ENCODE results near the gene ARFGAP1. TPM values are rescaled to one million over a fixed set of nuclear protein-coding genes. Genes with fewer than 3 reads are reported as not detected.
A peak's percentile ranks its signal among the peaks of the same experiment; 100 is the strongest.

The ARFGAP1 gene
- total and polyA plus RNA-seq, 4 donors = 47.0 to 108 (median 87.6) TPM

- no peaks in the 10 kb centered on the region for H3K27me3 ChIP-seq (ENCODE audit: control insufficient read depth in 3 of 3, insufficient read depth in 3 of 3, low read length in 2 of 3)
- DNase-seq = no peak
- no peaks in the 10 kb centered on the region for H3K9me3 ChIP-seq (ENCODE audit: control insufficient read depth in 4 of 4, insufficient read depth in 3 of 4, low read length in 3 of 4)
- H3K4me1 ChIP-seq (ENCODE audit: control insufficient read depth in 5 of 5, insufficient read depth in 5 of 5, low read length in 5 of 5) = peaks cover 0 to 16% (median 0%) of the 10 kb centered on the region in 5 donors
- H3K9ac ChIP-seq (ENCODE audit: insufficient read depth in 1 of 2, low read length in 2 of 2) = no peak overlapping the region
- no peak for ATAC-seq (ENCODE audit: insufficient read depth, low FRiP score)
- no peak for TF ChIP-seq CTCF (IDR thresholded peaks at IDR 0.05; ENCODE audit: control extremely low read depth, extremely low read depth)
- no peak overlapping the region for H3K27ac ChIP-seq (ENCODE audit: low read depth in 1 of 2, low read length in 1 of 2)
- H3K4me3 ChIP-seq = no peak overlapping the region
- no peaks in the 10 kb centered on the region for H3K36me3 ChIP-seq (ENCODE audit: control insufficient read depth in 4 of 4, insufficient read depth in 4 of 4, low read length in 4 of 4)
- WGBS, 2 donors = 74 to 83% methylated on average over 9 to 10 of the region's 10 CpGs
Observed at GRCh38 chr20:63238031-63238430, 34.6 kb upstream of the ARFGAP1 start.

GRCh38 chr20:63238514-63239125 is 34.0 kb upstream of the ARFGAP1 start:
- DNase-seq = peak; percentile 39 to 58 (median 51)

DNA sequence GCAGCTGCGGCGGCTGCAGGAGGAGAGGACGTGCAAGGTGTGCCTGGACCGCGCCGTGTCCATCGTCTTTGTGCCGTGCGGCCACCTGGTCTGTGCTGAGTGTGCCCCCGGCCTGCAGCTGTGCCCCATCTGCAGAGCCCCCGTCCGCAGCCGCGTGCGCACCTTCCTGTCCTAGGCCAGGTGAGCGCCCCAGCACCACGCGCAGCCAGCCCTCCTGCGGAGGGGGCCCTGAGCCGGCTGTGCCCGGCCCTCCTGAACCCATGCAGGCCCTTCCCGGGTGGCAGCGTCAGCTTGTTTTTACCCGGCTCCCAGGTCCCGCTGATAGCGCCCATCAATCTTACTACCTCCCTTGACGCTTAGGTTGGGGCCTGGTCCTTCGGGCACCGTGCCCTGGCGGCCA is 33.2 kb upstream of the ARFGAP1 start:
- no peak overlapping the region for H3K27ac ChIP-seq (ENCODE audit: low read depth in 1 of 2, low read length in 1 of 2)
- WGBS, 2 donors = 91 to 93% methylated on average over 30 of the region's 30 CpGs
- ATAC-seq (ENCODE audit: insufficient read depth, low FRiP score) = no peak
- H3K27me3 ChIP-seq (ENCODE audit: control insufficient read depth in 3 of 3, insufficient read depth in 3 of 3, low read length in 2 of 3) = no peaks in the 10 kb centered on the region
- DNase-seq = no peak
- peaks cover 0 to 16% (median 0%) of the 10 kb centered on the region in 5 donors for H3K4me1 ChIP-seq (ENCODE audit: control insufficient read depth in 5 of 5, insufficient read depth in 5 of 5, low read length in 5 of 5)
- H3K9ac ChIP-seq (ENCODE audit: insufficient read depth in 1 of 2, low read length in 2 of 2) = no peak overlapping the region
- H3K36me3 ChIP-seq (ENCODE audit: control insufficient read depth in 4 of 4, insufficient read depth in 4 of 4, low read length in 4 of 4) = no peaks in the 10 kb centered on the region
- no peak overlapping the region for H3K4me3 ChIP-seq
- no peak for TF ChIP-seq CTCF (IDR thresholded peaks at IDR 0.05; ENCODE audit: control extremely low read depth, extremely low read depth)
- no peaks in the 10 kb centered on the region for H3K9me3 ChIP-seq (ENCODE audit: control insufficient read depth in 4 of 4, insufficient read depth in 3 of 4, low read length in 3 of 4)

More at GRCh38 chr20:63238514-63239125, 34.0 kb upstream of the ARFGAP1 start:
- H3K4me3 ChIP-seq = no peak overlapping the region
- TF ChIP-seq CTCF (IDR thresholded peaks at IDR 0.05; ENCODE audit: control extremely low read depth, extremely low read depth) = no peak
- no peaks in the 10 kb centered on the region for H3K27me3 ChIP-seq (ENCODE audit: control insufficient read depth in 3 of 3, insufficient read depth in 3 of 3, low read length in 2 of 3)
- no peak for ATAC-seq (ENCODE audit: insufficient read depth, low FRiP score)
- H3K4me1 ChIP-seq (ENCODE audit: control insufficient read depth in 5 of 5, insufficient read depth in 5 of 5, low read length in 5 of 5) = peaks cover 0 to 16% (median 0%) of the 10 kb centered on the region in 5 donors
- no peaks in the 10 kb centered on the region for H3K36me3 ChIP-seq (ENCODE audit: control insufficient read depth in 4 of 4, insufficient read depth in 4 of 4, low read length in 4 of 4)
- H3K9me3 ChIP-seq (ENCODE audit: control insufficient read depth in 4 of 4, insufficient read depth in 3 of 4, low read length in 3 of 4) = no peaks in the 10 kb centered on the region
- H3K9ac ChIP-seq (ENCODE audit: insufficient read depth in 1 of 2, low read length in 2 of 2) = no peak overlapping the region
- H3K27ac ChIP-seq (ENCODE audit: low read depth in 1 of 2, low read length in 1 of 2) = no peak overlapping the region
- WGBS, 2 donors = 51 to 60% methylated on average over 16 of the region's 16 CpGs

DNA sequence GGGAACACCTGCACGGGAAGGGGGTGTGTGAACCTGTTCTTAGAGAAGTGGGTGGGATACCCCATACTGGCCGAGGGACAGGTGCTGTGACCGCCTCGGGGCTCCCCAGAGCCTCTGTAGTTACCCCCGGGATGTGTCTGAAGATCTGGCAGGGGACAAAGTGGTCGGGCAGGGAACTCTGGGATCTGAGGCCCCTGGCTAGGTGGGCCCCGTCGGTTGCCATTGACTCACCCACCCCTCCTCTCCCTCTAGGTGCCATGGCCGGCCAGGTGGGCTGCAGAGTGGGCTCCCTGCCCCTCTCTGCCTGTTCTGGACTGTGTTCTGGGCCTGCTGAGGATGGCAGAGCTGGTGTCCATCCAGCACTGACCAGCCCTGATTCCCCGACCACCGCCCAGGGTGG is 32.6 kb upstream of the ARFGAP1 start:
- TF ChIP-seq CTCF (IDR thresholded peaks at IDR 0.05; ENCODE audit: control extremely low read depth, extremely low read depth) = no peak
- no peak overlapping the region for H3K9ac ChIP-seq (ENCODE audit: insufficient read depth in 1 of 2, low read length in 2 of 2)
- peaks cover 0 to 16% (median 0%) of the 10 kb centered on the region in 5 donors for H3K4me1 ChIP-seq (ENCODE audit: control insufficient read depth in 5 of 5, insufficient read depth in 5 of 5, low read length in 5 of 5)
- H3K27me3 ChIP-seq (ENCODE audit: control insufficient read depth in 3 of 3, insufficient read depth in 3 of 3, low read length in 2 of 3) = no peaks in the 10 kb centered on the region
- ATAC-seq (ENCODE audit: insufficient read depth, low FRiP score) = no peak
- no peak overlapping the region for H3K4me3 ChIP-seq
- H3K27ac ChIP-seq (ENCODE audit: low read depth in 1 of 2, low read length in 1 of 2) = no peak overlapping the region
- H3K9me3 ChIP-seq (ENCODE audit: control insufficient read depth in 4 of 4, insufficient read depth in 3 of 4, low read length in 3 of 4) = no peaks in the 10 kb centered on the region
- no peaks in the 10 kb centered on the region for H3K36me3 ChIP-seq (ENCODE audit: control insufficient read depth in 4 of 4, insufficient read depth in 4 of 4, low read length in 4 of 4)
- 85 to 96% methylated on average over 10 to 11 of the region's 11 CpGs for WGBS, 2 donors
- DNase-seq = no peak
